ENCODE results near the gene PROKR2. TPM values are rescaled to one million over a fixed set of nuclear protein-coding genes. Genes with fewer than 3 reads are reported as not detected.

Gene PROKR2
- total RNA-seq = not detected
- long read RNA-seq = 0 reads

- intact Hi-C loops (cut with DNase I) = no loop called here
- DNase-seq (ENCODE audit: low spot score) = no peak
Observed at GRCh38 chr20:5316188-5317158, at the start of gene PROKR2. TSS of gene PROKR2 (minus strand) at chr20:5316954. CDS start at chr20:5314369, 2,585 bp downstream.

GRCh38 chr20:5364997-5365597, 48.3 kb upstream of the PROKR2 start:
- intact Hi-C loops (cut with DNase I) = no loop called here
- DNase-seq (ENCODE audit: low spot score) = no peak

GRCh38 chr20:5364136-5364821, 47.5 kb upstream of the PROKR2 start:
- intact Hi-C loops (cut with DNase I) = no loop called here
- DNase-seq (ENCODE audit: low spot score) = no peak

- DNase-seq (ENCODE audit: low spot score) = no peak
- intact Hi-C loops (cut with DNase I) = no loop called here
Observed at GRCh38 chr20:5362771-5363170, 46.0 kb upstream of the PROKR2 start.

- intact Hi-C loops (cut with DNase I) = no loop called here
- DNase-seq (ENCODE audit: low spot score) = no peak
Observed at GRCh38 chr20:5361176-5361575, 44.4 kb upstream of the PROKR2 start.

- intact Hi-C loops (cut with DNase I) = no loop called here
- DNase-seq (ENCODE audit: low spot score) = no peak
Observed at GRCh38 chr20:5357946-5358345, 41.2 kb upstream of the PROKR2 start.

GRCh38 chr20:5356941-5357340, 40.2 kb upstream of the PROKR2 start:
- no peak for DNase-seq (ENCODE audit: low spot score)
- intact Hi-C loops (cut with DNase I) = no loop called here

- DNase-seq (ENCODE audit: low spot score) = no peak
- intact Hi-C loops (cut with DNase I) = no loop called here
Observed at GRCh38 chr20:5354901-5355300, 38.1 kb upstream of the PROKR2 start.

GRCh38 chr20:5353624-5354496, 37.1 kb upstream of the PROKR2 start:
- no peak for DNase-seq (ENCODE audit: low spot score)
- intact Hi-C loops (cut with DNase I) = no loop called here

- DNase-seq (ENCODE audit: low spot score) = no peak
- intact Hi-C loops (cut with DNase I) = no loop called here
Observed at GRCh38 chr20:5349448-5349847, 32.7 kb upstream of the PROKR2 start.

GRCh38 chr20:5342021-5342420, 25.3 kb upstream of the PROKR2 start:
- intact Hi-C loops (cut with DNase I) = no loop called here
- DNase-seq (ENCODE audit: low spot score) = no peak

- intact Hi-C loops (cut with DNase I) = no loop called here
- DNase-seq (ENCODE audit: low spot score) = no peak
Observed at GRCh38 chr20:5331340-5331739, 14.6 kb upstream of the PROKR2 start.

GRCh38 chr20:5328268-5328667, 11.5 kb upstream of the PROKR2 start:
- intact Hi-C loops (cut with DNase I) = no loop called here

GRCh38 chr20:5327356-5327755, 10.6 kb upstream of the PROKR2 start:
- intact Hi-C loops (cut with DNase I) = no loop called here

More at GRCh38 chr20:5328268-5328667, 11.5 kb upstream of the PROKR2 start:
- DNase-seq (ENCODE audit: low spot score) = no peak

GRCh38 chr20:5315807-5316187, 957 bp downstream of the PROKR2 start:
- no peak for DNase-seq (ENCODE audit: low spot score)
- intact Hi-C loops (cut with DNase I) = no loop called here

More at GRCh38 chr20:5327356-5327755, 10.6 kb upstream of the PROKR2 start:
- DNase-seq (ENCODE audit: low spot score) = no peak

- no peak for DNase-seq (ENCODE audit: low spot score)
- intact Hi-C loops (cut with DNase I) = no loop called here
Observed at GRCh38 chr20:5313916-5314315, 2.8 kb downstream of the PROKR2 start.

- DNase-seq (ENCODE audit: low spot score) = no peak
- intact Hi-C loops (cut with DNase I) = no loop called here
Observed at GRCh38 chr20:5312518-5312917, 4.2 kb downstream of the PROKR2 start.

- intact Hi-C loops (cut with DNase I) = no loop called here
- DNase-seq (ENCODE audit: low spot score) = no peak
Observed at GRCh38 chr20:5309971-5310370, 6.8 kb downstream of the PROKR2 start.

- intact Hi-C loops (cut with DNase I) = no loop called here
- no peak for DNase-seq (ENCODE audit: low spot score)
Observed at GRCh38 chr20:5298811-5299210, 17.9 kb downstream of the PROKR2 start.
